GM19372 (cell line): ENCODE results near the gene C9orf50.
"Not testable (repeated sequence)": the region's sequence is repeated elsewhere in the genome, so short reads cannot be mapped to it uniquely, and the experiment has no call there.

ENCODE experiments used
- ATAC-seq: cut with Tn5 transposase; IDR thresholded peaks from one replicate; pipeline ENCODE4 v1.9.1; 2021; ENCODE audit warnings: mild to moderate bottlenecking, low read depth, moderate library complexity; ENCODE audit not compliant: unreplicated experiment

C9orf50 gene

GRCh38 chr9:129595903-129596540 is 24.9 kb downstream of the C9orf50 start:
- ATAC-seq = no peak

GRCh38 chr9:129595311-129595741 is 25.6 kb downstream of the C9orf50 start:
- ATAC-seq = no peak

GRCh38 chr9:129594632-129595031 is 26.3 kb downstream of the C9orf50 start:
- ATAC-seq = no peak

- ATAC-seq = not testable (repeated sequence)
These were observed 28.1 kb downstream of the C9orf50 start for GRCh38 chr9:129592790-129593189.

GRCh38 chr9:129591916-129592315 is 29.0 kb downstream of the C9orf50 start:
- ATAC-seq = no peak

- no peak for ATAC-seq
These were observed 30.4 kb downstream of the C9orf50 start for GRCh38 chr9:129590466-129590865.

- ATAC-seq = no peak
These were observed 33.2 kb downstream of the C9orf50 start for GRCh38 chr9:129587487-129588262.

GRCh38 chr9:129586685-129587084 is 34.2 kb downstream of the C9orf50 start:
- no peak for ATAC-seq

- ATAC-seq = no peak
These were observed 34.7 kb downstream of the C9orf50 start for GRCh38 chr9:129586245-129586644.

- ATAC-seq = no peak
These were observed 35.5 kb downstream of the C9orf50 start for GRCh38 chr9:129585352-129585751.

- ATAC-seq = no peak
These were observed 36.8 kb downstream of the C9orf50 start for GRCh38 chr9:129584136-129584535.

GRCh38 chr9:129583308-129584038 is 37.4 kb downstream of the C9orf50 start:
- no peak for ATAC-seq

- ATAC-seq = no peak
These were observed 38.0 kb downstream of the C9orf50 start for GRCh38 chr9:129582855-129583254.

- no peak for ATAC-seq
These were observed 39.3 kb downstream of the C9orf50 start for GRCh38 chr9:129581505-129582189.

GRCh38 chr9:129580211-129580915 is 40.5 kb downstream of the C9orf50 start:
- ATAC-seq = no peak

GRCh38 chr9:129579294-129579693 is 41.6 kb downstream of the C9orf50 start:
- no peak for ATAC-seq

- no peak for ATAC-seq
These were observed 44.1 kb downstream of the C9orf50 start for GRCh38 chr9:129576546-129577543.

- ATAC-seq = no peak
These were observed 45.1 kb downstream of the C9orf50 start for GRCh38 chr9:129575818-129576217.
